ENCODE data around the gene EEF1AKMT3. TPM values are rescaled to one million over a fixed set of nuclear protein-coding genes. Genes with fewer than 3 reads are reported as not detected.

The EEF1AKMT3 gene
- total and polyA plus RNA-seq, 9 of the 15 experiments (the other 6 are each of a cell fraction or from before 2014, with no cell fraction given), result 4.1 to 17.2 (median 7.9) TPM

- peak; percentile 55 for TF ChIP-seq PCBP1 (IDR thresholded peaks at IDR 0.05; ENCODE audit: low read depth, low read length, poor library complexity, severe bottlenecking)
- TF ChIP-seq C11orf30 (IDR thresholded peaks at IDR 0.05; ENCODE audit: low read depth), result no peak
- TF ChIP-seq, protein P1, sequence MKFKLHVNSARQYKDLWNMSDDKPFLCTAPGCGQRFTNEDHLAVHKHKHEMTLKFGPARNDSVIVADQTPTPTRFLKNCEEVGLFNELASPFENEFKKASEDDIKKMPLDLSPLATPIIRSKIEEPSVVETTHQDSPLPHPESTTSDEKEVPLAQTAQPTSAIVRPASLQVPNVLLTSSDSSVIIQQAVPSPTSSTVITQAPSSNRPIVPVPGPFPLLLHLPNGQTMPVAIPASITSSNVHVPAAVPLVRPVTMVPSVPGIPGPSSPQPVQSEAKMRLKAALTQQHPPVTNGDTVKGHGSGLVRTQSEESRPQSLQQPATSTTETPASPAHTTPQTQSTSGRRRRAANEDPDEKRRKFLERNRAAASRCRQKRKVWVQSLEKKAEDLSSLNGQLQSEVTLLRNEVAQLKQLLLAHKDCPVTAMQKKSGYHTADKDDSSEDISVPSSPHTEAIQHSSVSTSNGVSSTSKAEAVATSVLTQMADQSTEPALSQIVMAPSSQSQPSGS (CRISPR knock-in tag; IDR thresholded peaks at IDR 0.05), result no peak
- TF ChIP-seq MAZ (CRISPR knock-in tag; conservative IDR thresholded peaks at IDR 0.05 in 1 of 2, IDR thresholded peaks at IDR 0.05 in 1 of 2), result peak; percentile 43 to 93; a peak in 3 of 4 replicates
- peak; percentile 45; the same call in 1 of the 2 replicates for TF ChIP-seq KLF16 (IDR thresholded peaks at IDR 0.05)
- no peak for TF ChIP-seq ARID1B (IDR thresholded peaks at IDR 0.05)
- TF ChIP-seq, protein P2, sequence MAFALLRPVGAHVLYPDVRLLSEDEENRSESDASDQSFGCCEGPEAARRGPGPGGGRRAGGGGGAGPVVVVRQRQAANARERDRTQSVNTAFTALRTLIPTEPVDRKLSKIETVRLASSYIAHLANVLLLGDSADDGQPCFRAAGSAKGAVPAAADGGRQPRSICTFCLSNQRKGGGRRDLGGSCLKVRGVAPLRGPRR (CRISPR knock-in tag; IDR thresholded peaks at IDR 0.05), result no peak
- TF ChIP-seq IRF9 (tag; IDR thresholded peaks at IDR 0.05), result no peak
- no peak for TF ChIP-seq RFX1 (IDR thresholded peaks at IDR 0.05)
- TF ChIP-seq SUPT5H (IDR thresholded peaks at IDR 0.05), result no peak
- TF ChIP-seq U2AF1 (optimal IDR thresholded peaks at IDR 0.05; ENCODE audit: low read depth, low read length), result no peak
- no peak for TF ChIP-seq STAT6 (CRISPR knock-in tag; IDR thresholded peaks at IDR 0.05)
- no peak for TF ChIP-seq HIVEP1 (CRISPR knock-in tag; IDR thresholded peaks at IDR 0.05)
- no peak for TF ChIP-seq EWSR1 (IDR thresholded peaks at IDR 0.05; ENCODE audit: borderline replicate concordance, low read depth, partially characterized antibody)
- TF ChIP-seq SLC30A9 (CRISPR knock-in tag; IDR thresholded peaks at IDR 0.05), result no peak
- TF ChIP-seq NFYB (IDR thresholded peaks at IDR 0.05; ENCODE audit: extremely low read depth, insufficient read length), result no peak
- TF ChIP-seq TEAD1 (CRISPR knock-in tag; IDR thresholded peaks at IDR 0.05), result 0 out of 4 replicates have a peak, but pooled peaks of 1 of the 2 experiments have one; percentile 42
- TF ChIP-seq ATF4 (CRISPR knock-in tag; IDR thresholded peaks at IDR 0.05), result no peak
Observed at GRCh38 chr12:57735952-57736740, 36.3 kb upstream of the EEF1AKMT3 start (continued).

All from K562 (cell line).